ENCODE results near the gene RAB22A.

Gene RAB22A

DNA sequence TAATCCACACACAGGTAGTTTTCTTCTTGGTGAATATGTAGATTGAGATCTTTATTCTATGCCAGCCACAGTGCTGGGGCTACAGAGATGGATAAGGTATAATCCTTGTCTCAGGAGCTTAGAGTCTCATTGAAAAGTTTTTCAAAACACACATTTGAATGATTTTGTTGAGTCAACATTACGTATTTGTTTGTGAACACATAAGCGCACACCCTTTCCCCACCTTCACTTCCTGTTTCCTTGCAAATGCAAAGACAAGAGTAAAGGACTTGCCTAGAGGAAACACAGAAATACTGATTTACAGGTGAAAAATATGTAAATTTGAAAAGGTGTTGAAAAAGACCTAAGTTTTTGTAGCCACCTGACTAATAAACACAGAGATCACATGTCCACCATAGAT is 107.3 kb downstream of the RAB22A start:
- DNase-seq = peak; percentile 36
